Left lung (tissue), 10 donors: ENCODE results near the gene HOXA6. TPM values are rescaled to one million over a fixed set of nuclear protein-coding genes. Genes with fewer than 3 reads are reported as not detected.

ENCODE experiments used
- ATAC-seq: fragments of 200-7000 bp; cut with Tn5 transposase; one replicate; pipeline ENCODE4 v1.9.1; 2020; ENCODE audit warnings: moderate library complexity
- DNase-seq, 4 donors: peaks; one replicate each; pipeline ENCODE4 v3.0.0-alpha.2; 2013 to 2020
- H3K27ac ChIP-seq, 2 donors: fragments of 200-600 bp; sonication (generic) in 1 of 2; one replicate each; pipeline versions ENCODE4 v1.5.0 to v1.8.0; 2020 to 2021
- H3K27me3 ChIP-seq, 2 donors: fragments of 200-600 bp; sonication (generic) in 1 of 2; one replicate each; pipeline versions ENCODE4 v1.5.0 to v1.8.0; 2020 to 2021
- H3K36me3 ChIP-seq, 2 donors: fragments of 200-600 bp; sonication (generic) in 1 of 2; one replicate each; pipeline versions ENCODE4 v1.5.0 to v1.8.0; 2020 to 2021
- H3K4me1 ChIP-seq, 2 donors: fragments of 200-600 bp; one replicate each; pipeline ENCODE4 v1.8.0; 2021
- H3K4me3 ChIP-seq, 2 donors: fragments of 200-600 bp; sonication (generic) in 1 of 2; one replicate each; pipeline versions ENCODE4 v1.5.0 to v1.8.0; 2020 to 2021; ENCODE audit warnings: mild to moderate bottlenecking in 1 of 2
- H3K9me3 ChIP-seq, 2 donors: fragments of 200-600 bp; sonication (generic) in 1 of 2; one replicate each; pipeline versions ENCODE4 v1.5.0 to v1.8.0; 2020 to 2021
- CTCF ChIP-seq, 2 donors: fragments of 200-600 bp; sonication (generic) in 1 of 2; IDR thresholded peaks; one replicate each; pipeline versions ENCODE4 v1.5.0 to v1.8.0; 2021; ENCODE audit warnings: antibody characterized with exemption in 2 of 2
- intact Hi-C, 2 donors: fragments of 100-400 bp; cut with DNase I; formaldehyde crosslinking; loops; one replicate each; pipeline versions ENCODE4 v1.11.2 to v1.14.2; 2022
- polyA plus RNA-seq, 6 donors: library from polyadenylated mRNA; unstranded; fragments of 120-200 nt; gene quantifications; one replicate each; pipeline ENCODE4 v1.2.1, GENCODE V29; 2013; ENCODE audit not compliant: insufficient read length in 6 of 6
- total RNA-seq, 2 donors: library from RNA; stranded (reverse); fragmentation: NEBNext Ultra II Directional; extraction: Animal tissue kit (Norgen Biotek cat#: 25700); gene quantifications; one replicate each; pipeline ENCODE4 v1.2.1, GENCODE V29; 2021
- donor health status: DM: no; HTN: yes; CAD: no.
- donor health status: DM: no; HTN: no; CAD: no.

HOXA6 gene
- total and polyA plus RNA-seq, 8 donors = 3.5 to 16.2 (median 14.2) TPM

- Histone ChIP-seq H3K36me3 (no peaks in the 10 kb centered on the region), H3K27me3 (peaks cover 100% of the 10 kb centered on the region in 2 donors), H3K4me3 (no peak overlapping the region), H3K4me1 (peaks cover 4 to 73% of the 10 kb centered on the region in 2 donors), H3K27ac (no peak overlapping the region), H3K9me3 (no peaks in the 10 kb centered on the region)
- DNase-seq (peak in 1 of 4 donors; percentile 28), ATAC-seq (no peak)
- intact Hi-C loops = loop anchor here in 1 of 2 donors (10.0 kb wide), 1 partner anchor 1285 kb away; no protein-coding TSS in a partner anchor
- TF ChIP-seq CTCF (IDR thresholded peaks at IDR 0.05) = no peak
Measured at GRCh38 chr7:27169658-27170425, 22.3 kb upstream of the HOXA6 start.

GRCh38 chr7:27168265-27168947 lies 20.8 kb upstream of the HOXA6 start:
- no peak for TF ChIP-seq CTCF (IDR thresholded peaks at IDR 0.05)
- intact Hi-C loops = loop anchor here in 1 of 2 donors (10.0 kb wide), 1 partner anchor 1284 kb away; no protein-coding TSS in a partner anchor
- no peak overlapping the region for H3K4me3 ChIP-seq
- H3K27me3 ChIP-seq = peaks cover 100% of the 10 kb centered on the region in 2 donors
- ATAC-seq (no peak), DNase-seq (peak in 2 of 4 donors; percentile 37 to 76)
- peaks cover 4 to 76% of the 10 kb centered on the region in 2 donors for H3K4me1 ChIP-seq
- no peak overlapping the region for H3K27ac ChIP-seq
- no peaks in the 10 kb centered on the region for H3K36me3 ChIP-seq
- no peaks in the 10 kb centered on the region for H3K9me3 ChIP-seq

- H3K36me3 ChIP-seq = no peaks in the 10 kb centered on the region
- TF ChIP-seq CTCF (IDR thresholded peaks at IDR 0.05) = no peak
- peaks cover 97 to 100% of the 10 kb centered on the region in 2 donors for H3K27me3 ChIP-seq
- H3K27ac ChIP-seq = no peak overlapping the region
- no peak overlapping the region for H3K4me3 ChIP-seq
- peaks cover 4 to 75% of the 10 kb centered on the region in 2 donors for H3K4me1 ChIP-seq
- ATAC-seq (no peak), DNase-seq (no peak)
- no peaks in the 10 kb centered on the region for H3K9me3 ChIP-seq
- intact Hi-C loops = loop anchor here in 1 of 2 donors (10.0 kb wide), 1 partner anchor 1283 kb away; no protein-coding TSS in a partner anchor
Measured at GRCh38 chr7:27167916-27168264, 20.3 kb upstream of the HOXA6 start.

GRCh38 chr7:27166531-27167505 lies 19.2 kb upstream of the HOXA6 start:
- Histone ChIP-seq H3K27ac (no peak overlapping the region), H3K9me3 (no peaks in the 10 kb centered on the region), H3K4me1 (peaks cover 4 to 67% of the 10 kb centered on the region in 2 donors), H3K4me3 (peak overlapping the region in 1 of 2 donors; percentile 46), H3K36me3 (no peaks in the 10 kb centered on the region), H3K27me3 (peaks cover 89 to 100% of the 10 kb centered on the region in 2 donors)
- intact Hi-C loops = loop anchor here in 1 of 2 donors (10.0 kb wide), 1 partner anchor 1282 kb away; no protein-coding TSS in a partner anchor
- peak in 2 of 4 donors; percentile 31 to 78 for DNase-seq
- TF ChIP-seq CTCF (IDR thresholded peaks at IDR 0.05) = no peak
- ATAC-seq = no peak
